Stimulated activated CD4-positive, alpha-beta T cell treated with anti-CD3 and anti-CD28 coated beads, Interleukin-4, amount 100 ng/mL, for 24 hours (primary cell): ENCODE results near the gene UTS2.

ENCODE experiments used
- DNase-seq: peaks from one replicate; pipeline ENCODE4 v3.0.0-alpha.2; 2020

The UTS2 gene

DNA sequence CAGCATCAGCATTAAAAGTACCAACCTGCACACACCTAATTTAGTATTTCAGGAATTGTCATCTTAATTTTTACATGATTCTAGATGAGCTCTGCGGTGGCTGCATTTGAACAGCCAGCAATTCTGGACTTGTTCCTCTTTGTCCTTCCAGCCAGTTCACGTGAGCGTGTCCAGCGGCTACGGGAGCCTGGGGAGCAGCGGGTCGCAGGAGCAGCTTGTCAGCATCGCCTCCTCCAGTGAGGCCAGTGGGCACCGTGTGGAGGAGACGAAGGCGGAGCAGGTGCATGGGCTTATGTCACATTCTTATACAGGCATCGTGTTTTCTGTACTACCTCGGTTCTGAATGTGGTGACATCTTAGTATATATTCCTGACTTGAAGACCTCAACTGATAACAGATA, 43.1 kb downstream of the UTS2 start:
- no peak for DNase-seq

DNA sequence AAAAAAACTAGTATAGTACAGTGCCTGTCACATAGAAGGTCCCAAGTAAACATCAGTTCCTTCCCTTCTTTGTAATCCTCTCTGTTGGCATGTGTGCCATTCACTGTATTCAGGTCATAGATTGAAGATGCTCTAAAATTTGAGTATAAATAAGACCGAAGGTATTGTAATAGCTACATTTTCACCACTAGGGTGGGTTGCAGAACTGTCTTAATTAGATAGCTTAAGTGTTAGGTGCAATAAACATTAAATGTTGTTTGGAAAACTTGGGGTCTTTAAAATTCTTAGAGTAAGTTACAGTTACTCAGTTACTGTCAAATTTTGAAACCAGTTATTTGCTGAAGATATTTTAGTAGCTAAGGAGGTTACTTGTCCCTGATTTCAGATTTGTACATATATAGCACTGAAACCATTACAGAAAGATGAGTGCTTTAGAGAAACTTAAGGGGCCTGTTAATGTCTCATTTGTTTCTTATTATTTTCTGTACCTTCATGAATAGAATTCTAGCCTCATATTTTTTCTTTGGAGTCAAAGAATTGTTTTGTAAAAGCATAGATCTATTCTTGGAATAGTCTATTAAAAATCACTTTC, 44.5 kb downstream of the UTS2 start:
- DNase-seq: no peak

DNA sequence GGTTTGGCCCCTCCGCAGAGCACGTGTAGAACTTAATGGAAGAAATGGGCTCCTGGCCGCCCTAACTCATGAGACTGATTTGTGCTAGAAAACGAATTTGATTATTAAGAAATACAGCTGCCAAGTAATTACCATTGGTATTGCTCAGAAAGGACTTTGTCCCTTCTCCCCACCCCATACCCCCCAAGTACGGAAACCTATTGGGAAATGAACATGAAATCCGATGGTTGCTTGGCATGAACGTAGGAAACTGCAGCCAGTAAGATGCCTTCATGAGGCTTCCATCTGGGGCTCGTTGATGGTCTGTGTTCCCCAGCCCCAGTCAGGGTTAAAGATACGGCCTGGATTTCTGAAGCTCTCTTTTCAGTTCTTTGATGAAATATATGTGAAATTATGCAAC, 47.4 kb downstream of the UTS2 start:
- no peak for DNase-seq
